Stomach (tissue), 9 donors: ENCODE results near the gene NECTIN1. TPM values are rescaled to one million over a fixed set of nuclear protein-coding genes. Genes with fewer than 3 reads are reported as not detected.

Experiments used
- DNase-seq, 2 donors: peaks; one replicate each; pipeline versions ENCODE4 v3.0.0 to v3.0.0-alpha.2; 2013 to 2019
- H3K27ac ChIP-seq, 5 donors: fragments of 200-600 bp in 4 of 5; sonication (generic) in 4 of 5; one replicate each; pipeline ENCODE4 v1.5.1; 2013 to 2019; ENCODE audit warnings: mild to moderate bottlenecking in 1 of 5, moderate library complexity in 1 of 5
- H3K27me3 ChIP-seq, 3 donors: fragments of 200-600 bp; sonication (generic); one replicate each; pipeline ENCODE4 v1.5.1; 2017 to 2019; ENCODE audit warnings: mixed run types in 1 of 3
- H3K36me3 ChIP-seq, 4 donors: fragments of 200-600 bp; sonication (generic); 1 replicate in 3 of 4; 2 replicates in 1 of 4; pipeline ENCODE4 v1.5.1; 2016 to 2019
- H3K4me1 ChIP-seq, 4 donors: fragments of 200-600 bp; sonication (generic); one replicate each; pipeline ENCODE4 v1.5.1; 2016 to 2019
- H3K4me3 ChIP-seq, 4 donors: fragments of 200-600 bp; sonication (generic) in 3 of 4; one replicate each; pipeline ENCODE4 v1.5.1; 2016 to 2019; ENCODE audit warnings: mild to moderate bottlenecking in 1 of 4
- H3K9me3 ChIP-seq, 4 donors: fragments of 200-600 bp; sonication (generic); one replicate each; pipeline ENCODE4 v1.5.1; 2016 to 2019
- EP300 ChIP-seq: sonication (generic); formaldehyde crosslinking; IDR thresholded peaks from one replicate; pipeline ENCODE4 v1.6.1; 2017; ENCODE audit warnings: antibody characterized with exemption
- POLR2A ChIP-seq, 4 donors: fragments of 450-650 bp; IDR thresholded peaks; one replicate each; pipeline ENCODE4 v1.6.1; 2016; ENCODE audit warnings: antibody characterized with exemption in 4 of 4, control low read depth in 2 of 4, mild to moderate bottlenecking in 1 of 4, moderate library complexity in 1 of 4
- POLR2AphosphoS5 ChIP-seq, 3 donors: sonication (generic); formaldehyde crosslinking; IDR thresholded peaks; one replicate each; pipeline ENCODE4 v1.6.1; 2016; ENCODE audit warnings: antibody characterized with exemption in 3 of 3
- WGBS, 5 donors: extraction: QIAGEN DNeasy Blood & Tissue Kit in 3 of 5; methylation state at CpG; one replicate each; pipeline versions ENCODE4 v1.1.5 to v1.1.7; 2013 to 2018; 5-methylcytosine and 5-hydroxymethylcytosine counted together
- intact Hi-C: fragments of 100-400 bp; cut with DNase I; formaldehyde crosslinking; loops from one replicate; pipeline ENCODE4 v1.15.1; 2023; ENCODE audit warnings: low total_unique reads
- polyA plus RNA-seq, 3 donors: library from polyadenylated mRNA; stranded (reverse); fragments of 200-250 nt; gene quantifications; one replicate each; pipeline ENCODE4 v1.2.3, GENCODE V29; 2013
- total RNA-seq, 5 donors: library from RNA; depleted of rRNA; stranded (reverse); fragments of >200 nt; gene quantifications; one replicate each; pipeline versions ENCODE4 v1.1.0 to v1.2.3, GENCODE V29; 2014 to 2016
- TF ChIP-seq, protein P1 (sequence below), 7 experiments: fragments of 450-650 bp in 4 of 7; fragments of 200-600 bp in 3 of 7; sonication (generic) in 3 of 7; IDR thresholded peaks; one replicate each; pipeline ENCODE4 v1.5.1; 2016 to 2019; ENCODE audit warnings: antibody characterized with exemption in 7 of 7, control low read depth in 2 of 7, mild to moderate bottlenecking in 1 of 7
- donor health status: healthy with polysubstance abuse.
- donor health status: Bipolar disorder and iron deficiency.
- donor health status: healthy.

Gene NECTIN1
- total and polyA plus RNA-seq, 8 donors = 1.2 to 92.1 (median 6.0) TPM

- intact Hi-C loops = no loop called here
- Histone ChIP-seq H3K9me3 (peaks cover 0 to 5% (median 2%) of the 10 kb centered on the region in 4 donors), H3K4me1 (peaks cover 0 to 16% (median 4%) of the 10 kb centered on the region in 4 donors), H3K36me3 (no peaks in the 10 kb centered on the region), H3K4me3 (no peak overlapping the region), H3K27ac (no peak overlapping the region), H3K27me3 (peaks cover 0 to 8% (median 8%) of the 10 kb centered on the region in 3 donors)
- no peak for DNase-seq
- 81 to 89% (median 84%) methylated on average over 10 to 11 of the region's 11 CpGs for WGBS, 5 donors
- no peak for TF ChIP-seq EP300
- no peak for TF ChIP-seq POLR2A (IDR thresholded peaks at IDR 0.05)
- no peak for TF ChIP-seq POLR2AphosphoS5 (IDR thresholded peaks at IDR 0.05)
- TF ChIP-seq, protein P1, sequence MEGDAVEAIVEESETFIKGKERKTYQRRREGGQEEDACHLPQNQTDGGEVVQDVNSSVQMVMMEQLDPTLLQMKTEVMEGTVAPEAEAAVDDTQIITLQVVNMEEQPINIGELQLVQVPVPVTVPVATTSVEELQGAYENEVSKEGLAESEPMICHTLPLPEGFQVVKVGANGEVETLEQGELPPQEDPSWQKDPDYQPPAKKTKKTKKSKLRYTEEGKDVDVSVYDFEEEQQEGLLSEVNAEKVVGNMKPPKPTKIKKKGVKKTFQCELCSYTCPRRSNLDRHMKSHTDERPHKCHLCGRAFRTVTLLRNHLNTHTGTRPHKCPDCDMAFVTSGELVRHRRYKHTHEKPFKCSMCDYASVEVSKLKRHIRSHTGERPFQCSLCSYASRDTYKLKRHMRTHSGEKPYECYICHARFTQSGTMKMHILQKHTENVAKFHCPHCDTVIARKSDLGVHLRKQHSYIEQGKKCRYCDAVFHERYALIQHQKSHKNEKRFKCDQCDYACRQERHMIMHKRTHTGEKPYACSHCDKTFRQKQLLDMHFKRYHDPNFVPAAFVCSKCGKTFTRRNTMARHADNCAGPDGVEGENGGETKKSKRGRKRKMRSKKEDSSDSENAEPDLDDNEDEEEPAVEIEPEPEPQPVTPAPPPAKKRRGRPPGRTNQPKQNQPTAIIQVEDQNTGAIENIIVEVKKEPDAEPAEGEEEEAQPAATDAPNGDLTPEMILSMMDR (IDR thresholded peaks at IDR 0.05) = no peak
These were observed 34.2 kb upstream of the NECTIN1 start for GRCh38 chr11:119763071-119763728.

- Histone ChIP-seq H3K9me3 (no peaks in the 10 kb centered on the region), H3K36me3 (no peaks in the 10 kb centered on the region), H3K27me3 (peaks cover 0 to 14% (median 12%) of the 10 kb centered on the region in 3 donors), H3K4me3 (no peak overlapping the region), H3K27ac (no peak overlapping the region), H3K4me1 (peaks cover 0 to 14% (median 4%) of the 10 kb centered on the region in 4 donors)
- DNase-seq = no peak
- WGBS, 5 donors = 81 to 86% (median 85%) methylated on average over 5 of the region's 5 CpGs
- TF ChIP-seq POLR2A (IDR thresholded peaks at IDR 0.05) (no peak), EP300 (no peak)
- intact Hi-C loops = no loop called here
These were observed 30.9 kb upstream of the NECTIN1 start for GRCh38 chr11:119759747-119760412.

- Histone ChIP-seq H3K36me3 (no peaks in the 10 kb centered on the region), H3K4me3 (no peak overlapping the region), H3K27ac (no peak overlapping the region), H3K9me3 (no peaks in the 10 kb centered on the region), H3K27me3 (peaks cover 0 to 14% (median 12%) of the 10 kb centered on the region in 3 donors), H3K4me1 (peaks cover 0 to 8% (median 2%) of the 10 kb centered on the region in 4 donors)
- intact Hi-C loops = no loop called here
- DNase-seq = peak in 1 of 2 donors; percentile 67
- 38 to 52% (median 41%) methylated on average over 8 of the region's 8 CpGs for WGBS, 5 donors
- TF ChIP-seq, protein P1 (IDR thresholded peaks at IDR 0.05) = no peak
- TF ChIP-seq POLR2AphosphoS5 (IDR thresholded peaks at IDR 0.05) = no peak
- no peak for TF ChIP-seq EP300
- no peak for TF ChIP-seq POLR2A (IDR thresholded peaks at IDR 0.05)
These were observed 30.3 kb upstream of the NECTIN1 start for GRCh38 chr11:119759324-119759723.

DNA sequence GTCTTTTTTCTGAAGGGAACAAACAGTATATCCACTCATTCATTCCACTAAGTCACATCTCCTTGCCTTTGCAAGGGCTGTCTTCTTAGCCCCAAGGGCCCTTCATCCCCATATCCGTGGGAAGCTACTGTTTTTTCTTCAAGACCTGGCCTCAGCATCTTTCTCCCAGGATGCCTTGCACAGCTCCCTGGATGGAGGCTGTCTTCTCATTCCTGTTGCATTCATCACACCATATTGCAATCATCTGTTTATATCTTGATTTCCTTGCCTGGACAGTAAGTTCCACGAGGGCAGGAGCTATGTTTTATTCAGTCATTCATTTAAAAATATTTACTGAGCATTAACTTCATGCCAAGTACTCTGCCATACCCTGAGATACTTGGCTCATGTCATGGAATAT lies 29.3 kb upstream of the NECTIN1 start:
- Histone ChIP-seq H3K36me3 (no peaks in the 10 kb centered on the region), H3K9me3 (no peaks in the 10 kb centered on the region), H3K4me3 (no peak overlapping the region), H3K27ac (no peak overlapping the region), H3K27me3 (peaks cover 0 to 22% (median 12%) of the 10 kb centered on the region in 3 donors), H3K4me1 (peaks cover 0 to 4% (median 0%) of the 10 kb centered on the region in 4 donors)
- no peak for TF ChIP-seq POLR2AphosphoS5 (IDR thresholded peaks at IDR 0.05)
- TF ChIP-seq, protein P1 (IDR thresholded peaks at IDR 0.05) = no peak
- no peak for TF ChIP-seq EP300
- no peak for TF ChIP-seq POLR2A (IDR thresholded peaks at IDR 0.05)
- WGBS, 5 donors = 20 to 38% (median 29%) methylated on average over 2 of the region's 2 CpGs
- intact Hi-C loops = no loop called here
- no peak for DNase-seq
